GM12864 (cell line): ENCODE results near the gene TMEM59L.

Source experiments
- DNase-seq: peaks from one replicate; pipeline ENCODE4 v3.0.0-alpha.2; 2011; ENCODE audit warnings: low read depth
- H3K4me3 ChIP-seq: 2 replicates; pipeline ENCODE4 v1.5.1; 2011; ENCODE audit warnings: mild to moderate bottlenecking, low read depth, low read length, control low read depth
- TF ChIP-seq, protein P1 (sequence below): IDR thresholded peaks from 2 replicates; pipeline ENCODE4 v1.5.1; 2011; ENCODE audit warnings: low read depth, mild to moderate bottlenecking, moderate library complexity, low read length, control low read depth, inconsistent platforms; ENCODE audit errors: missing control alignments

The TMEM59L gene

DNA sequence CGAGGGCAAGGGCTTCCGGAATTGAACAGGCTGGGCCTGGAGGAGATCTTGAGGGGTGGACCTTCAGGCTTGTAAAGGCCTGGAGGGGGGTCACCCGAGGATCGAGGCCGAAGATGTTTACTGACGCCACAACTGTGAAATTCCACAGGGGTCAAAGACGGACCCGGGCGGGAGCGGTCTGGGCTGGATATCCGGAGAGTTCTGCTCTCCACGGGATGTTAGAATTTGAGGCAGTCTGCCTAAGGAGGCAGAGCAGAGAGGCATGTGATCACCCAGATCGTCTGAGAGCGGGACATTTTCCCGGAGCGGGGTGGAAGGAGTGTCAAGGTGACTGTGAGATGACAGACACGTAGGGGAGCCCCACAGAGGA lies 37.3 kb downstream of the TMEM59L start:
- TF ChIP-seq, protein P1, sequence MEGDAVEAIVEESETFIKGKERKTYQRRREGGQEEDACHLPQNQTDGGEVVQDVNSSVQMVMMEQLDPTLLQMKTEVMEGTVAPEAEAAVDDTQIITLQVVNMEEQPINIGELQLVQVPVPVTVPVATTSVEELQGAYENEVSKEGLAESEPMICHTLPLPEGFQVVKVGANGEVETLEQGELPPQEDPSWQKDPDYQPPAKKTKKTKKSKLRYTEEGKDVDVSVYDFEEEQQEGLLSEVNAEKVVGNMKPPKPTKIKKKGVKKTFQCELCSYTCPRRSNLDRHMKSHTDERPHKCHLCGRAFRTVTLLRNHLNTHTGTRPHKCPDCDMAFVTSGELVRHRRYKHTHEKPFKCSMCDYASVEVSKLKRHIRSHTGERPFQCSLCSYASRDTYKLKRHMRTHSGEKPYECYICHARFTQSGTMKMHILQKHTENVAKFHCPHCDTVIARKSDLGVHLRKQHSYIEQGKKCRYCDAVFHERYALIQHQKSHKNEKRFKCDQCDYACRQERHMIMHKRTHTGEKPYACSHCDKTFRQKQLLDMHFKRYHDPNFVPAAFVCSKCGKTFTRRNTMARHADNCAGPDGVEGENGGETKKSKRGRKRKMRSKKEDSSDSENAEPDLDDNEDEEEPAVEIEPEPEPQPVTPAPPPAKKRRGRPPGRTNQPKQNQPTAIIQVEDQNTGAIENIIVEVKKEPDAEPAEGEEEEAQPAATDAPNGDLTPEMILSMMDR = no peak
- H3K4me3 ChIP-seq = no peak overlapping the region
- no peak for DNase-seq

DNA sequence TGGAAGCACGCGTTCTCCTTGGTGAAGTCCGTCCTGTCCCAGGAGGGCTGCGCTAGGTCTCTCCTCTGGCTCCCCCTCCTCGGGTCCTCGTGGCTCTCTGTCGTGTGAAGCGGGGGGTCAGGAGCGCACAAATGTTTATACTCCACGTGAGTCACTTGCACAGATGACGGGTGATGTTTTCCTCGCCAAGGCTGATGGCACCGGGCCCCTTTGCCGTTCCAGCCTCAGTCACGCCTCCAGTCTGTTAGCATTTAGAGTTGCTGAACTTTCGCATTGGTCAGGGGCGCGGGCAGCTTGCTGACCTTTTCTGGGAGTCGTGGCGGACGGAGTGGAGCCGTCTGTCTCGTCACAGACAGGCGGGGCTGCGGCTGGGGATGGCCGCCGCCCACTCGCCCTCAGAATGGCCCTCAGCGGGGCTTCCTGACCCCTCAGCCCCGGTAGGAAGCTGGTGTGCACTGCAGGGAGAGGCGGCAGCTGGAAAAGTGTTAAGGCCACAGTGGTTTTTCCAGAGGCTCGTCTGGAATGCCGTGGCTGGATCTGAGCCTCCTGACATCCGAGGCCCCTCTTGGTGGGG lies 37.9 kb downstream of the TMEM59L start:
- no peak overlapping the region for H3K4me3 ChIP-seq
- TF ChIP-seq, protein P1 = no peak
- no peak for DNase-seq

DNA sequence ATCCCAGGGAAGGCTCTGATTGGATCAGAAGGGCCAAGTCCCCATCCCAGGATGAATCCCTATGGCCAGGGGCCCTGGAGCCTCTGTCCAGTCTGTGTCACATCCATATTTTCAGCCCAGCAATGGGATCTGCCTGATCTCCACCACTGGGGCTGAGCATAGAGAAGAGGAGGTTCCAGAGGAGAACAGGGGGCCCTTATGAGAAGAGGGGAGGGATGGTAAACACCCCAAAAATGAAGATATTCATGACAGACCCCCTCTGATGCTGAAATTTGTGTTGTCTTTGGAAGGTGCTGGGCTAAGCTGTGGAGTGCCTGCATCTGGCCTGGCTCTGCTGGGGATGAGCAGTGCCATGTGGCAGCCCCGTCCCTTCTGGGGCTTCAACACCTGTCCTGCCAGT lies 38.6 kb downstream of the TMEM59L start:
- no peak for DNase-seq
- TF ChIP-seq, protein P1 = no peak
- no peak overlapping the region for H3K4me3 ChIP-seq

DNA sequence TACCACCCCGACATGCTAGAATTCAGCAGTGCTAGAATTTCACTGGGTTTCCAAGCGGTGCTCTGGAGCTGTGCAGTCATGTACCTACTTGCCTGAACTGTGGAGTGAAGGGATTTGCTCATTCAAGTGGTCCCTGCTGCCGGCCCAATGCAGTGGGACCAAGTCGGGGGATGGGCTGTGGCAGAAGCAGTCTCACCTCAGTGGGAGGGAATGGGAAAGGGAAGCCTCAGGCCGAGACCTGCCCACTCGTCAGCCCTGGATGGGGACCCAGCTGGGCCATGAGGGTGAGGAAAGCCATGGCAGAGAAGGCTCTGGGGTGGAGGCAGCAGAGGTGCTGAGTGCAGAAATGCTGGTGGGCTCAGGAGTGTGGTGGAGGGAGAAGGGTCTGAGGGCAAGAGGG lies 39.1 kb downstream of the TMEM59L start:
- no peak for DNase-seq
- TF ChIP-seq, protein P1 = no peak
- no peak overlapping the region for H3K4me3 ChIP-seq

DNA sequence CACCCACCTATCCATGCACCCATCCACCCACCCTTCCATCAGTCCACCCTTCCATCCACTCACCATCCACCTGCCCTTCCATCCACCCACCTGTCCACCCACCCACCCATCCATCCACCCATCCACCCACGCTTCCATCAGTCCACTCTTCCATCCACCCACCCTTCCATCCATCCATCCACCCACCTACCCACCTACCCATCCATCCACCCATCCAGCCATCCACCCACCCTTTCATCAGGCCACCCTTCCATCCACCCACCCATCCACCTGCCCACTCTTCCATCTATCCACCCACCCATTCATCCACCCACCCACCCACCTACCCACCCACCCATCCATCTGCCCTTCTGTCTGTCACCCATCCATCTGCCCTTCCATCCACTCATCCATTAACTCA lies 41.2 kb downstream of the TMEM59L start:
- TF ChIP-seq, protein P1 = no peak
- H3K4me3 ChIP-seq = no peak overlapping the region
- DNase-seq = no peak

DNA sequence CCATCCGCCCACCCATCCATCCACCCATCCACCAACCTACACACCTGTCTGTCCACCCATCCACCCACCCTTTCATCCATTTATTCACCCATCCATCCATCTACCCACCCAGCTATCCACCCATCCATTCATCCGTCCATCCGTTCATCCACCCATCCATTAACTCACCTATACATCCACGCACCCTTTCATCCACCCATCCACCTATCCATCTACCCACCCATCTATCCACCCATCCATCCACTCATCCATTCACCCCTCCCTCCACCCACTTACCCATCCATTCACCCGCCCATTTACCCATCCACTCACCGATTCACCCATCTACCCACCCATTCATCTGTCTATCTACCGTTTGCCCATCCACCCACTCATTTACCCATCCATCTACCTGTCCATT lies 41.8 kb downstream of the TMEM59L start:
- TF ChIP-seq, protein P1 = no peak
- no peak for DNase-seq
- H3K4me3 ChIP-seq = no peak overlapping the region

DNA sequence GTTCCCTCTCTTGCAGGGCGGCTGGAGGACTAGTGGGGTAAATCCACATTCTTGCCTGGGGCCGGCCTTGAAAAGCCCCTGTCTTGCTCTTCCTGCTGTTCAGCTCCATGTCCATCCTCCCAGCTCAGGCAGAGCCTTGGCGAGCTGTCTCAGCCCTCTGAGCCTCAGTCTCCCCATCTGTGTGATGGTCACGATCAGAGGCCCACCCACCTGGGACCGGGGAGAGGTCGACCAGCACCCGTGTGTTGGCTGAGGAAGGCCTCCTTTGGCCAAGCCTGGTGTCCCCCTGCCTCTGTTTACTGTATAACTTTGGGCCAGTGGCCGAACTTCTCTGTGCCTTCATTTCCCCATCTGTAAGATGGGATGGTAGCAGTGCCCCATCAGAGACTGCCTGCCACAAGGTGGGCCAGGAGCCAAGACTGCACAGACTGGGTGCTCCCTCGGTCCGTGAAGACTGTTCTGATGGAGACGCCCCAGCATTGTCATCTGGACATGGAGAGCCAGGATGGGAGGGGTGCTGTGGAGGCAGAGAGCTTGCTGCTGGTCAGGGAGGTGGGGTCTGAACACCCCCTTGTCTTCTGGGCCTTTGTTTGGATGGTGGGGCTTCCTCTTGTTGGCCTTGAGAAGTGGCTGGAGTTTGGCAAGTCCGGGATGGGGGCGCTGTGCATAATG lies 42.6 kb downstream of the TMEM59L start:
- TF ChIP-seq, protein P1 = no peak
- no peak overlapping the region for H3K4me3 ChIP-seq
- DNase-seq = no peak
